IMR-90 (cell line): ENCODE data around the gene XRN1. TPM values are rescaled to one million over a fixed set of nuclear protein-coding genes. Genes with fewer than 3 reads are reported as not detected.

ENCODE experiments used
- ATAC-seq: fragments of 200-7000 bp; cut with Tn5 transposase; 2 replicates; pipeline ENCODE4 v1.9.1; 2020; ENCODE audit warnings: low read depth, mild to moderate bottlenecking, moderate library complexity
- BruUV-seq: library from RNA; stranded (reverse); fragments of 400-500 nt; replicated peaks from 2 replicates; lab custom pipeline; 2021; lab: Mats Ljungman, UMichigan
- CTCF ChIA-PET: fragments of 300-600 bp; formaldehyde crosslinking; extraction: SDS; loops from one replicate; lab custom pipeline; 2021; ENCODE audit warnings: antibody characterized with exemption; lab: Yijun Ruan, JAX
- POLR2A ChIA-PET: fragments of 300-600 bp; sonication (Branson Sonifier 250); formaldehyde crosslinking; loops from one replicate; lab custom pipeline; 2022; ENCODE audit warnings: antibody characterized with exemption; ENCODE audit not compliant: unreplicated experiment; lab: Charles Lee
- DNase-seq: peaks from one replicate; pipeline ENCODE4 v3.0.0; 2013
- H2AFZ ChIP-seq: replicated peaks from 2 replicates; pipeline ENCODE3; 2013; ENCODE audit warnings: low read length, mild to moderate bottlenecking; ENCODE audit not compliant: poor library complexity
- H2AK5ac ChIP-seq: 2 replicates; pipeline ENCODE4 v1.6.1; 2013; ENCODE audit warnings: low read depth, low read length, inconsistent platforms
- H2AK9ac ChIP-seq: replicated peaks from 2 replicates; pipeline ENCODE3; 2013; ENCODE audit warnings: mild to moderate bottlenecking, low read depth, low read length, moderate library complexity; ENCODE audit not compliant: poor library complexity
- H2BK120ac ChIP-seq: 2 replicates; pipeline ENCODE4 v1.6.1; 2013; ENCODE audit warnings: low read depth, low read length, inconsistent platforms
- H2BK15ac ChIP-seq: 3 replicates; pipeline ENCODE4 v1.6.1; 2013; ENCODE audit warnings: low read depth, low read length, inconsistent platforms
- H2BK20ac ChIP-seq: 2 replicates; pipeline ENCODE4 v1.6.1; 2013; ENCODE audit warnings: low read depth, mild to moderate bottlenecking, inconsistent platforms, low read length, moderate library complexity
- H2BK5ac ChIP-seq: 2 replicates; pipeline ENCODE4 v1.6.1; 2013; ENCODE audit warnings: mild to moderate bottlenecking, low read depth, low read length, inconsistent platforms; ENCODE audit not compliant: poor library complexity, severe bottlenecking
- H3K14ac ChIP-seq: replicated peaks from 2 replicates; pipeline ENCODE4 v1.6.1; 2013; ENCODE audit warnings: low read depth, low read length, inconsistent platforms
- H3K18ac ChIP-seq: 2 replicates; pipeline ENCODE4 v1.6.1; 2013; ENCODE audit warnings: low read depth, low read length, control low read depth
- H3K23ac ChIP-seq: 2 replicates; pipeline ENCODE4 v1.6.1; 2013; ENCODE audit warnings: low read depth, low read length, inconsistent platforms
- H3K27ac ChIP-seq: 2 replicates; pipeline ENCODE4 v1.5.1; 2013; ENCODE audit warnings: mild to moderate bottlenecking, control low read depth, low read length; ENCODE audit not compliant: insufficient read depth
- H3K27me3 ChIP-seq: 2 replicates; pipeline ENCODE4 v1.6.1; 2013; ENCODE audit warnings: low read length; ENCODE audit not compliant: control insufficient read depth, insufficient read depth
- H3K36me3 ChIP-seq: 2 replicates; pipeline ENCODE4 v1.6.1; 2013; ENCODE audit warnings: low read length, mixed read lengths; ENCODE audit not compliant: control insufficient read depth, insufficient read depth
- H3K4ac ChIP-seq: 2 replicates; pipeline ENCODE4 v1.6.1; 2013; ENCODE audit warnings: low read depth, low read length, inconsistent platforms
- H3K4me1 ChIP-seq: 2 replicates; pipeline ENCODE4 v1.6.1; 2013; ENCODE audit warnings: low read length, mixed read lengths; ENCODE audit not compliant: control insufficient read depth, insufficient read depth
- H3K4me2 ChIP-seq: 2 replicates; pipeline ENCODE4 v1.6.1; 2013; ENCODE audit warnings: low read depth, mild to moderate bottlenecking, control low read depth, low read length, moderate library complexity
- H3K4me3 ChIP-seq: 2 replicates; pipeline ENCODE4 v1.5.1; 2013; ENCODE audit warnings: low read depth, mild to moderate bottlenecking, control low read depth, low read length, moderate library complexity; ENCODE audit not compliant: insufficient read depth
- H3K56ac ChIP-seq: 2 replicates; pipeline ENCODE4 v1.6.1; 2013; ENCODE audit warnings: low read length, inconsistent platforms; ENCODE audit not compliant: insufficient read depth; ENCODE audit errors: extremely low read depth
- H3K79me1 ChIP-seq, 2 experiments: 2 replicates each; pipeline ENCODE4 v1.6.1; 2013; ENCODE audit warnings: low read length in 2 of 2, inconsistent platforms in 1 of 2, low read depth in 1 of 2
- H3K9ac ChIP-seq: 2 replicates; pipeline ENCODE4 v1.6.1; 2013; ENCODE audit warnings: low read depth, low read length, control low read depth
- H3K9me1 ChIP-seq: 2 replicates; pipeline ENCODE4 v1.6.1; 2013; ENCODE audit warnings: low read length, inconsistent platforms; ENCODE audit not compliant: insufficient read depth
- H3K9me3 ChIP-seq: 2 replicates; pipeline ENCODE4 v1.6.1; 2013; ENCODE audit warnings: low read length; ENCODE audit not compliant: control insufficient read depth, insufficient read depth
- H4K20me1 ChIP-seq: 2 replicates; pipeline ENCODE4 v1.6.1; 2013; ENCODE audit warnings: low read length, inconsistent platforms; ENCODE audit not compliant: insufficient read depth
- H4K5ac ChIP-seq: 2 replicates; pipeline ENCODE4 v1.6.1; 2013; ENCODE audit warnings: mild to moderate bottlenecking, low read depth, low read length, control low read depth
- H4K8ac ChIP-seq, 2 experiments: 2 replicates each; pipeline ENCODE4 v1.6.1; 2013; ENCODE audit warnings: low read depth in 2 of 2, low read length in 2 of 2, control low read depth in 1 of 2, inconsistent platforms in 1 of 2
- H4K91ac ChIP-seq: 2 replicates; pipeline ENCODE4 v1.6.1; 2013; ENCODE audit warnings: low read depth, low read length, inconsistent platforms; ENCODE audit not compliant: insufficient read depth
- BHLHE40 ChIP-seq: fragments of 150-350 bp; IDR thresholded peaks from 2 replicates; pipeline ENCODE4 v1.6.1; 2016; ENCODE audit warnings: mild to moderate bottlenecking, low read depth, low read length
- CEBPB ChIP-seq: IDR thresholded peaks from 2 replicates; pipeline ENCODE4 v1.6.1; 2012; ENCODE audit warnings: low read depth, low read length, improper control_type of control experiment
- CHD1 ChIP-seq: IDR thresholded peaks from 2 replicates; pipeline ENCODE4 v1.6.1; 2012; ENCODE audit warnings: low read depth, low read length, improper control_type of control experiment
- CTCF ChIP-seq: conservative IDR thresholded peaks from 2 replicates; pipeline ENCODE4 v1.5.1; 2012; ENCODE audit warnings: mild to moderate bottlenecking, low read depth, low read length, improper control_type of control experiment
- ELK1 ChIP-seq: fragments of 150-350 bp; IDR thresholded peaks from 2 replicates; pipeline ENCODE4 v1.6.1; 2016; ENCODE audit warnings: low read depth, mild to moderate bottlenecking, low read length, moderate library complexity, borderline replicate concordance
- FOS ChIP-seq: fragments of 150-350 bp; IDR thresholded peaks from 2 replicates; pipeline ENCODE4 v1.6.1; 2016; ENCODE audit warnings: low read depth, low read length
- MAFK ChIP-seq: IDR thresholded peaks from 2 replicates; pipeline ENCODE4 v1.6.1; 2012; ENCODE audit warnings: low read depth, low read length, improper control_type of control experiment
- MAZ ChIP-seq: IDR thresholded peaks from 2 replicates; pipeline ENCODE4 v1.6.1; 2012; ENCODE audit warnings: low read depth, mild to moderate bottlenecking, low read length, improper control_type of control experiment, moderate library complexity, borderline replicate concordance
- MXI1 ChIP-seq: IDR thresholded peaks from 2 replicates; pipeline ENCODE4 v1.6.1; 2012; ENCODE audit warnings: low read depth, mild to moderate bottlenecking, low read length, moderate library complexity, borderline replicate concordance
- NFE2L2 ChIP-seq: fragments of 150-350 bp; IDR thresholded peaks from 2 replicates; pipeline ENCODE4 v1.6.1; 2016; ENCODE audit warnings: low read depth, mild to moderate bottlenecking, low read length
- POLR2A ChIP-seq: IDR thresholded peaks from 2 replicates; pipeline ENCODE4 v1.6.1; 2012; ENCODE audit warnings: mild to moderate bottlenecking, low read depth, low read length
- RAD21 ChIP-seq: IDR thresholded peaks from 2 replicates; pipeline ENCODE4 v1.6.1; 2012; ENCODE audit warnings: low read length, improper control_type of control experiment
- RCOR1 ChIP-seq: IDR thresholded peaks from 2 replicates; pipeline ENCODE4 v1.6.1; 2012; ENCODE audit warnings: mild to moderate bottlenecking, low read length, improper control_type of control experiment; ENCODE audit not compliant: insufficient replicate concordance
- RFX5 ChIP-seq: IDR thresholded peaks from 2 replicates; pipeline ENCODE4 v1.8.0; 2012; ENCODE audit warnings: low read depth, mild to moderate bottlenecking, low read length, moderate library complexity
- SMC3 ChIP-seq: fragments of 150-350 bp; IDR thresholded peaks from 2 replicates; pipeline ENCODE4 v1.6.1; 2016; ENCODE audit warnings: low read depth, mild to moderate bottlenecking, antibody characterized with exemption, low read length, moderate library complexity
- USF2 ChIP-seq: fragments of 150-350 bp; IDR thresholded peaks from 2 replicates; pipeline ENCODE4 v1.6.1; 2017; ENCODE audit warnings: mild to moderate bottlenecking, antibody characterized with exemption, low read length, low read depth
- WGBS, 2 experiments: methylation state at CpG; one replicate each; pipeline versions ENCODE4 v1.1.5 to v1.1.7; 2013; ENCODE audit warnings: missing lambda C conversion rate in 2 of 2; ENCODE audit not compliant: insufficient read length in 1 of 2; ENCODE audit errors: extremely low coverage in 2 of 2; 5-methylcytosine and 5-hydroxymethylcytosine counted together
- dilution Hi-C: fragments of 300-500 bp; cut with HindIII; formaldehyde crosslinking; loops from one replicate; pipeline ENCODE4 v1.14.3; 2018; ENCODE audit warnings: low sequenced_read_pairs; ENCODE audit not compliant: unreplicated experiment
- in situ Hi-C: fragments of 300-500 bp; cut with MboI; formaldehyde crosslinking; loops from 3 replicates; pipeline ENCODE4 v1.14.3; 2019; ENCODE audit warnings: low sequenced_read_pairs, inconsistent platforms, mixed read lengths
- intact Hi-C: fragments of 100-400 bp; cut with micrococcal nuclease; formaldehyde crosslinking; loops from 2 replicates; pipeline ENCODE4 v1.10.0; 2022
- polyA plus RNA-seq, 3 experiments: library from polyadenylated mRNA; depleted of rRNA; stranded (reverse); fragments of >200 nt; gene quantifications; 2 replicates each; pipeline ENCODE4 v1.2.3, GENCODE V29; 2012; ENCODE audit warnings: low replicate concordance in 1 of 3
- total RNA-seq: library from RNA; depleted of rRNA; stranded (reverse); fragments of >200 nt; gene quantifications from 2 replicates; pipeline ENCODE4 v1.2.3, GENCODE V29; 2012

Gene XRN1
- total and polyA plus RNA-seq, 2 of the 4 experiments (the other 2 are of a cell fraction) = 6.0 to 21.5 TPM

GRCh38 chr3:142363936-142364467 lies 83.8 kb downstream of the XRN1 start:
- H2AFZ ChIP-seq = no peak overlapping the region
- no peak overlapping the region for H2AK5ac ChIP-seq
- POLR2A ChIA-PET = no interaction called here
- no TSS peak for BruUV-seq
- intact Hi-C loops (no loop called here), dilution Hi-C loops (no loop called here), in situ Hi-C loops (no loop called here)
- H3K14ac ChIP-seq = no peak overlapping the region
- H4K91ac ChIP-seq = no peak overlapping the region
- H3K4me2 ChIP-seq = no peak overlapping the region
- H3K18ac ChIP-seq = peak overlapping the region; percentile 13; the same call in 1 of the 2 replicates
- H3K27ac ChIP-seq = no peak overlapping the region
- CTCF ChIA-PET = no interaction called here
- H2BK15ac ChIP-seq = no peak overlapping the region
- H3K4me3 ChIP-seq = no peak overlapping the region
- no peaks in the 10 kb centered on the region for H3K27me3 ChIP-seq
- H4K20me1 ChIP-seq = no peaks in the 10 kb centered on the region
- no CpG with 5 or more reads among the region's 2 CpGs for WGBS, 2 experiments
- H4K8ac ChIP-seq = 0 out of 4 replicates have a peak overlapping the region, but pooled peaks of 1 of the 2 experiments have one; percentile 14
- DNase-seq (no peak), ATAC-seq (no peak)
- no peak overlapping the region for H4K5ac ChIP-seq
- H3K9ac ChIP-seq = no peak overlapping the region
- H3K79me1 ChIP-seq = no peaks in the 10 kb centered on the region
- no peak overlapping the region for H3K56ac ChIP-seq
- no peaks in the 10 kb centered on the region for H3K9me1 ChIP-seq
- no peak overlapping the region for H3K23ac ChIP-seq
- H2BK120ac ChIP-seq = 0 out of 2 replicates have a peak overlapping the region, but pooled peaks have one; percentile 16
- peak overlapping the region; percentile 42 for H2BK5ac ChIP-seq
- no peak overlapping the region for H2AK9ac ChIP-seq
- no peak overlapping the region for H3K4ac ChIP-seq
- TF ChIP-seq BHLHE40 = no peak
- TF ChIP-seq MAFK = no peak
- no peak for TF ChIP-seq CHD1
- no peak for TF ChIP-seq MXI1
- TF ChIP-seq ELK1 = no peak
- no peak for TF ChIP-seq POLR2A
- TF ChIP-seq CTCF = no peak
- no peak for TF ChIP-seq NFE2L2
- TF ChIP-seq RAD21 = no peak
- TF ChIP-seq RCOR1 = no peak
- TF ChIP-seq FOS = no peak
- TF ChIP-seq CEBPB = no peak
- no peak for TF ChIP-seq MAZ
- TF ChIP-seq USF2 = no peak
- no peak for TF ChIP-seq RFX5
- no peak for TF ChIP-seq SMC3
- H3K4me1 ChIP-seq = peaks cover 2% of the 10 kb centered on the region; the same call in 1 of the 2 replicates
- H3K36me3 ChIP-seq = peaks cover 5% of the 10 kb centered on the region
- no peak overlapping the region for H2BK20ac ChIP-seq
- H3K9me3 ChIP-seq = no peaks in the 10 kb centered on the region
